H1 (cell line): ENCODE results near the gene CACNA1G.

Experiments used
- GTF2F1 ChIP-seq: IDR thresholded peaks from 2 replicates; pipeline ENCODE4 v1.6.1; 2012; ENCODE audit warnings: low read depth, low read length, improper control_type of control experiment, borderline replicate concordance
- MAFK ChIP-seq: IDR thresholded peaks from 2 replicates; pipeline ENCODE4 v1.6.1; 2012; ENCODE audit warnings: low read depth, mild to moderate bottlenecking, improper control_type of control experiment, low read length
- SIX5 ChIP-seq: IDR thresholded peaks from 2 replicates; pipeline ENCODE4 v1.6.1; 2011; ENCODE audit warnings: mild to moderate bottlenecking, low read depth, low read length
- YY1 ChIP-seq: IDR thresholded peaks from 2 replicates; pipeline ENCODE4 v1.6.1; 2011; ENCODE audit warnings: low read depth, mild to moderate bottlenecking, low read length

DNA sequence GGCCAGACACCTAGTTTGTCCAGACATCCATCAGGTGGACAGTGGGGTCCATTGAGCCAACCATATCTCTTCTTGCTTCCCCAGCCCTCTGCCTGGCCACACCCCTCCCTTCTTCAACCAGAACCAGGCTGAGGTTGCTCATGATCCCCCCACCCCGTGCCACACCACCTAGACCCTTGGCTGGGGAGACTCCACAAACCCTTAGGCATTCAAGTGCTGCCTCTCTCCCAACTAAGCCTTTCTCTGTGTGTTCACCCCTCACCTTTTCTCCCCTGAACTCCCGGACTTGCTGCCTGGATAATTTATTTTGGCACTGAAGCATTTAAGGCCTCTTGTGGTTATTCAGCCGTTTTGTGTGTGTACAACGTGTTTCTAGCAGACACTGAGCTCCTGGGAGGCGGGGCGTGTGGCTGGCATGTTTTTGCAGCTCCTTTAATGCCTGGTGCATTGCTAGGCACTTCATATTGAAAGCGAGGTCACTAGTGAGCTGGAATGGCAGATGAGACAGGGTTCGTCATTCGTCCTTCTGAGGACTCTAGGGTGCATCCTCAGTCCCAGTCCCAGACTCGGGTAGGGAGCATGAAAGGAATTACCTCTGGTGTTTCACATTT lies 28.7 kb downstream of the CACNA1G start:
- no peak for TF ChIP-seq YY1
- no peak for TF ChIP-seq MAFK
- TF ChIP-seq GTF2F1 = no peak
- no peak for TF ChIP-seq SIX5
